Adrenal gland (tissue), 5 donors: Measurements from ENCODE around the gene SLC25A15.

Experiments
- POLR2A ChIP-seq, 2 donors: fragments of 450-650 bp; IDR thresholded peaks; one replicate each; pipeline ENCODE4 v1.6.1; 2017; ENCODE audit warnings: antibody characterized with exemption in 2 of 2, mild to moderate bottlenecking in 2 of 2, moderate library complexity in 1 of 2
- TF ChIP-seq, protein P1 (sequence below), 6 experiments: fragments of 450-650 bp in 4 of 6; fragments of 200-600 bp in 2 of 6; sonication (generic) in 1 of 6; IDR thresholded peaks; 1 replicate in 5 of 6; 2 replicates in 1 of 6; pipeline versions ENCODE4 v1.5.1 to v1.8.0; 2016 to 2021; ENCODE audit warnings: antibody characterized with exemption in 6 of 6, mild to moderate bottlenecking in 2 of 6, moderate library complexity in 1 of 6
- donor health status: DM: no; HTN: no; CAD: no.

- TF ChIP-seq, protein P1, sequence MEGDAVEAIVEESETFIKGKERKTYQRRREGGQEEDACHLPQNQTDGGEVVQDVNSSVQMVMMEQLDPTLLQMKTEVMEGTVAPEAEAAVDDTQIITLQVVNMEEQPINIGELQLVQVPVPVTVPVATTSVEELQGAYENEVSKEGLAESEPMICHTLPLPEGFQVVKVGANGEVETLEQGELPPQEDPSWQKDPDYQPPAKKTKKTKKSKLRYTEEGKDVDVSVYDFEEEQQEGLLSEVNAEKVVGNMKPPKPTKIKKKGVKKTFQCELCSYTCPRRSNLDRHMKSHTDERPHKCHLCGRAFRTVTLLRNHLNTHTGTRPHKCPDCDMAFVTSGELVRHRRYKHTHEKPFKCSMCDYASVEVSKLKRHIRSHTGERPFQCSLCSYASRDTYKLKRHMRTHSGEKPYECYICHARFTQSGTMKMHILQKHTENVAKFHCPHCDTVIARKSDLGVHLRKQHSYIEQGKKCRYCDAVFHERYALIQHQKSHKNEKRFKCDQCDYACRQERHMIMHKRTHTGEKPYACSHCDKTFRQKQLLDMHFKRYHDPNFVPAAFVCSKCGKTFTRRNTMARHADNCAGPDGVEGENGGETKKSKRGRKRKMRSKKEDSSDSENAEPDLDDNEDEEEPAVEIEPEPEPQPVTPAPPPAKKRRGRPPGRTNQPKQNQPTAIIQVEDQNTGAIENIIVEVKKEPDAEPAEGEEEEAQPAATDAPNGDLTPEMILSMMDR (IDR thresholded peaks at IDR 0.05): peak in 3 of 6 experiments; percentile 30 to 49 (median 37)
- TF ChIP-seq POLR2A (IDR thresholded peaks at IDR 0.05): peak; percentile 27 to 68
Measured at GRCh38 chr13:40789275-40790153, at the start of gene SLC25A15.
